Activated CD8-positive, alpha-beta memory T cell treated with anti-CD3 and anti-CD28 coated beads for 24 hours (primary cell): ENCODE data around the gene PABPC1L2B.
"Not testable (repeated sequence)": the region's sequence is repeated elsewhere in the genome, so short reads cannot be mapped to it uniquely, and the experiment has no call there.

Experiments used
- DNase-seq: peaks from one replicate; pipeline ENCODE4 v3.0.0-alpha.2; 2020

The PABPC1L2B gene

GRCh38 chrX:73002733-73003132 lies at the start of gene PABPC1L2B:
PABPC1L2B (plus strand) TSS chrX:73002939; CDS start chrX:73003643, 704 bp downstream.
- not testable (repeated sequence) for DNase-seq

DNA sequence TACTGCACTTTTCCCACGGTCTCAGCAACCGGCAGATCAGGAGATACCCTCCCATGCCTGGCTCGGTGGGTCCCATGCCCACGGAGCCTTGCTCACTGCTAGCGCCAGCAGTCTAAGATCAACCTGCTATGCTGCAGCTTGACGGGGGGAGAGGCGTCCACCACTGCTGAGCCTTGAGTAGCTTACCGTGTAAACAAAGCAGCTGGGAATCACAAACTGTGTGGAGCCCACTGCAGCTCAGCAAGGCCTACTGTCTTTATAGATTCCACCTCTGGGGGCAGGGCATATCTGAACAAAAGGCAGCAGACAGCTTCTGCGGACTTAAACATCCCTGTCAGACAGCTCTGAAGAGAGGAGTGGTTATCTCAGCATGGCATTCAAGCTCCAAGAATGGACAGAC lies 42.8 kb upstream of the PABPC1L2B start:
- DNase-seq = not testable (repeated sequence)

DNA sequence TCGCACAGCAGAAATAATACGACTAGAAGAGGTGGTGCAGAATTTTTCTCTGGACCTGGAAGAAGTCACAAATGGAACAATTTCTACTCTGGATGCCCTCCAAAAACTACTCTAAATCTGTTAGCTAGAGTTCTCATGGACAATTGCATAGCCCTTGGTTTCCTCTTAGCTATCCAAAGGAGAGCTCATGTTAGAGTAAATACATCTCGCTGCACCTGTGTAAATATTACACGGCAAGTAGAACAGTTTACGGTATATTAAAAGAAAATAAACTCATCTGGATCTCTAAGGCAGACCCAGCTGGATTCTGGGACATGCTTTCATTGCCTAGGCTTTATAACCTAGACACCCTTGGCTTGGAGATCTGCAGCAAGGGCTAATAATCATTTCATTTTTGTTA lies 30.9 kb upstream of the PABPC1L2B start:
- DNase-seq = not testable (repeated sequence)

- not testable (repeated sequence) for DNase-seq
Measured at GRCh38 chrX:72974885-72975284, 27.9 kb upstream of the PABPC1L2B start.

GRCh38 chrX:72980894-72981469 lies 21.8 kb upstream of the PABPC1L2B start:
- not testable (repeated sequence) for DNase-seq

GRCh38 chrX:73004032-73004431 lies 1.3 kb downstream of the PABPC1L2B start:
- not testable (repeated sequence) for DNase-seq

DNA sequence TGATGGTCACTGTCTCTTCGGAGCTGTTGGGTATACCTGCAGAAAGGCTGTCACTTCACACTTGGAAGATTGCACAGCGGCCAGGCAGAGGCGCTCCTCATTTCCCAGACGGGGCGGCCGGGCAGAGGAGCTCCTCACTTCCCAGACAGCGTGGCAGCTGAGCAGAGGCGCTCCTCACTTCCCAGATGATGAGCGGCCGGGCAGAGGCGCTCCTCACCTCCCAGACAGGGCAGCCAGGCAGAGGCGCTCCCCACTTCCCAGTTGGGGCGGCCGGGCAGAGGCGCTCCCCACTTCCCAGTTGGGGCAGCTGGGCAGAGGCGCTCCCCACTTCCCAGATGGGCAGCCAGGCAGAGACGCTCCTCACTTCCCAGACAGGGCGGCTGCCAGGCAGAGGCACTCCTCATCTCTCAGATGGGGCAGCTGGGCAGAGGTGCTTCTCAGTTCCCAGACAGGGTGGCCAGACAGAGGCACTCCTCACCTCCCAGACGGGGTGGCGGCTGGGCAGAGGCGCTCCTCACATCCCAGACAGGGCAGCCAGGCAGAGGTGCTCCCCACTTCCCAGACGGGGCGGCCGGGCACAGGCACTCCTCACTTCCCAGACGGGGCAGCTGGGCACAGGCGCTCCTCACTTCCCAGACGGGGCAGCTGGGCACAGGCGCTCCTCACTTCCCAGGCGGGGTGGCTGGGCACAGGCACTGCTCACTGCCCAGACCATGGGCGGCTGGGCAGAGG lies 18.8 kb downstream of the PABPC1L2B start:
- DNase-seq = no peak

DNA sequence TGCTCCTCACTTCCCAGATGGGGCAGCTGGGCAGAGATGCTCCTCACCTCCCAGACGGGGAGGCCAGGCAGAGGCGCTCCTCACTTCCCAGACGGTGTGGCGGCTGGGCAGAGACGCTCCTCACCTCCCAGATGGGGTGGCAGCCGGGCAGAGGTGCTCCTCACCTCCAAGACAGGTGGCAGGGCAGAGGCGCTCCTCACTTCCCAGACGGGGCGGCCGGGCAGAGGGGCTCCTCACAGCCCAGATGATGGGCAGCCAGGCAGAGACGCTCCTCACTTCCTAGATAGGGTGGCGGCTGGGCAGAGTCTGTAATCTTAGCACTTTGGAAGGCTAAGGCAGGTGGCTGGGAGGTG lies 19.3 kb downstream of the PABPC1L2B start:
- not testable (repeated sequence) for DNase-seq

DNA sequence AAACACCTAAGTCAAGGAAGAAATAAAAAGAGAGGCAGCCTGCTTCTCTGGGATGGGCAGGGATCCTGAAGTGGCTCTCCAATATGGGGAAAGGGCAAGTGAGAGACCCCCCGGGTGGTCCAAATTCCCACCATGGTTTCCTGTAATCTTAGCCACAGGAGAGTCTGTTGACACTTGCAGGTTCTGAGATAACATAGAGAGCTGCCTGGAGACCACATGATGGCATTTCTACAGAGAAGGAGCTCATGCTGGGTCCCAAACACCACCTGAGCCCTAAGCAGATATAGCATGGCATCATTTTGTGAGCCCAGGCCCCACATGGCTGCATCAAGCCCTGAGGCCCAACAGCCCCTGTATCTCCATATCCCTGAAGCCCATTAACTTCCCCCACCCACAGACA lies 26.1 kb downstream of the PABPC1L2B start:
- DNase-seq = no peak
